MM.1S (cell line): ENCODE results near the gene BMAL1.

Experiments used
- EZH2 ChIP-seq: fragments of 300-600 bp; sonication (generic); optimal IDR thresholded peaks from 2 replicates; pipeline ENCODE3; 2017; ENCODE audit warnings: low read depth, mild to moderate bottlenecking, antibody characterized with exemption, low read length, mixed read lengths
- EZH2phosphoT487 ChIP-seq: fragments of 300-600 bp; sonication (generic); IDR thresholded peaks from 2 replicates; pipeline ENCODE4 v1.6.1; 2018; ENCODE audit warnings: antibody characterized with exemption, low read length

DNA sequence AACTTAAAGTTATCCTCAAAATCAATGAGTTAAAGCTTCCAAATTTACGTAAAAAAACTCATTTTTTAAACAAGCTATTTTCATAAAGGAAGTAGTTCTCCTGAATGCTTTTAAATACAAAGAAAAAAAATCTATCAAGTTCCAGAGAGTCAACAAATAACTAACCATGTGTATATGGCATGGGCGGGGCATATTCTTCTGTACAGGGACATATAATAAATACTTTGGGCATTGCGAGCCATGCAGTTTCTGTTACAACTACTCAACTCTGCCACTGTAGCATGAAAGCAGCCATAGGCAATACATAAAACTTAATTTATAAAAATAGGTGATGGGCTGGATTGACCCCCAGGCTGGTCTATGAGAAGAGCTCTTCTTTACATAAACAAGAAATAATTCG is 127.6 kb downstream of the BMAL1 start:
- TF ChIP-seq EZH2phosphoT487 (no peak), EZH2 (no peak)
